ENCODE data around the gene RIOK1.

Gene RIOK1

DNA sequence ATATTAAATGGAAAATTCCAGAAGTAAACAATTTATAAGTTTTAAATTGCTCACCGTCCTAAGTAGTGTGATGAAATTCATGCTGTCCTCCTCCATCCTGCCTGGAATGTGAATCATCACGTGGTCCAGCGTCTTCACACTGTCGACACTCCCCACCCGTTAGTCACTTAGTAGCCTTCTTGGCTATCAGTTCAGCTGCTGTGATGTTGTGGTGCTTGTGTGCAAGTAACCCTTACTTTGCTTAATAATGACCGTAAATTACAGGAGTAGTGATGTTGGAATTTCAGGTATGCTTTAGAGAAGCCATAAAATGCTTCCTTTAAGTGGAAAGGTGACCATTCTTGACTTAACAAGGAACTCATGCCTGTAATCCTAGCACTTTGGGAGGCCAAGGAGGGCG, 25.2 kb downstream of the RIOK1 start:
- H3K9me3 ChIP-seq (ENCODE audit: insufficient read depth, low read length), result no peaks in the 10 kb centered on the region
- H4K20me1 ChIP-seq (ENCODE audit: insufficient read depth, low read length), result no peaks in the 10 kb centered on the region
- H3K4me1 ChIP-seq (ENCODE audit: low read length), result peaks cover 11% of the 10 kb centered on the region
- no peaks in the 10 kb centered on the region for H3K79me2 ChIP-seq (ENCODE audit: low read length)
- H3K27ac ChIP-seq (ENCODE audit: low read length), result no peak overlapping the region
- no peak overlapping the region for H3K4me2 ChIP-seq (ENCODE audit: low read length)
- H3K9ac ChIP-seq (ENCODE audit: low read length), result no peak overlapping the region
- no peak for TF ChIP-seq EZH2phosphoT487 (IDR thresholded peaks at IDR 0.05; ENCODE audit: low read depth)
- TF ChIP-seq CTCF (IDR thresholded peaks at IDR 0.05; ENCODE audit: low read depth, low read length), result no peak
- H3K4me3 ChIP-seq (ENCODE audit: low read length), result no peak overlapping the region
- no peak overlapping the region for H2AFZ ChIP-seq (ENCODE audit: low read depth, low read length)
- H3K27me3 ChIP-seq (ENCODE audit: low read depth, low read length), result no peaks in the 10 kb centered on the region
- H3K36me3 ChIP-seq (replicated peaks; ENCODE audit: low read depth, low read length), result peaks cover 31% of the 10 kb centered on the region

- H2AFZ ChIP-seq (ENCODE audit: low read depth, low read length), result no peak overlapping the region
- H3K4me2 ChIP-seq (ENCODE audit: low read length), result no peak overlapping the region
- H3K27ac ChIP-seq (ENCODE audit: low read length), result no peak overlapping the region
- H3K4me3 ChIP-seq (ENCODE audit: low read length), result no peak overlapping the region
- H3K27me3 ChIP-seq (ENCODE audit: low read depth, low read length), result no peaks in the 10 kb centered on the region
- no peaks in the 10 kb centered on the region for H4K20me1 ChIP-seq (ENCODE audit: insufficient read depth, low read length)
- peaks cover 26% of the 10 kb centered on the region for H3K36me3 ChIP-seq (replicated peaks; ENCODE audit: low read depth, low read length)
- H3K79me2 ChIP-seq (ENCODE audit: low read length), result no peaks in the 10 kb centered on the region
- TF ChIP-seq CTCF (IDR thresholded peaks at IDR 0.05; ENCODE audit: low read depth, low read length), result no peak
- no peak for TF ChIP-seq EZH2phosphoT487 (IDR thresholded peaks at IDR 0.05; ENCODE audit: low read depth)
- no peaks in the 10 kb centered on the region for H3K9me3 ChIP-seq (ENCODE audit: insufficient read depth, low read length)
- H3K9ac ChIP-seq (ENCODE audit: low read length), result no peak overlapping the region
- no peaks in the 10 kb centered on the region for H3K4me1 ChIP-seq (ENCODE audit: low read length)
These were observed 28.1 kb downstream of the RIOK1 start for GRCh38 chr6:7417684-7418083.

- no peaks in the 10 kb centered on the region for H4K20me1 ChIP-seq (ENCODE audit: insufficient read depth, low read length)
- no peaks in the 10 kb centered on the region for H3K27me3 ChIP-seq (ENCODE audit: low read depth, low read length)
- H3K79me2 ChIP-seq (ENCODE audit: low read length), result no peaks in the 10 kb centered on the region
- no peak overlapping the region for H3K4me3 ChIP-seq (ENCODE audit: low read length)
- no peak overlapping the region for H3K27ac ChIP-seq (ENCODE audit: low read length)
- no peak overlapping the region for H3K4me2 ChIP-seq (ENCODE audit: low read length)
- H3K9ac ChIP-seq (ENCODE audit: low read length), result no peak overlapping the region
- peaks cover 22% of the 10 kb centered on the region for H3K36me3 ChIP-seq (replicated peaks; ENCODE audit: low read depth, low read length)
- TF ChIP-seq EZH2phosphoT487 (IDR thresholded peaks at IDR 0.05; ENCODE audit: low read depth) (no peak), CTCF (IDR thresholded peaks at IDR 0.05; ENCODE audit: low read depth, low read length) (no peak)
- no peaks in the 10 kb centered on the region for H3K4me1 ChIP-seq (ENCODE audit: low read length)
- H2AFZ ChIP-seq (ENCODE audit: low read depth, low read length), result no peak overlapping the region
- no peaks in the 10 kb centered on the region for H3K9me3 ChIP-seq (ENCODE audit: insufficient read depth, low read length)
These were observed 28.8 kb downstream of the RIOK1 start for GRCh38 chr6:7418238-7418905.

DNA sequence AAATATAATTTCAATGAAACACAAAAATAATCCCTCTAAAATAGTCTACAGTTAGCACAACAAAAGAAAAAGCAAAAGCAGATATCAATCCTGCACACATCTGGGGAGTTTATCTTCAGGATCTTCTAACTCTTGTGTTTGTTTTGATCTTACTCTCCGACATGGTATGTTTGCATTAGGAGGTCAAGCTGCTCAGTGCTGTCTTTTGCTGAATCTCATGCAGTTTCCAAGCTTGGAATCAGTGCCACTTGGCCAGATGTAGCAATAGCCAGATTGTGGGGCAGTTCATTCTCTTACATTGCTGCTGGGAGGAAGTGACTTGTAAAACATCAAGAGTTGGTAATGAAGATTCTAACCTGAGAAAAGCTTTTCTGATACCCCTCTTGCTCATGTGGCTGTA, 29.5 kb downstream of the RIOK1 start:
- H2AFZ ChIP-seq (ENCODE audit: low read depth, low read length), result no peak overlapping the region
- H3K79me2 ChIP-seq (ENCODE audit: low read length), result no peaks in the 10 kb centered on the region
- no peak overlapping the region for H3K4me2 ChIP-seq (ENCODE audit: low read length)
- no peaks in the 10 kb centered on the region for H3K27me3 ChIP-seq (ENCODE audit: low read depth, low read length)
- TF ChIP-seq EZH2phosphoT487 (IDR thresholded peaks at IDR 0.05; ENCODE audit: low read depth) (no peak), CTCF (IDR thresholded peaks at IDR 0.05; ENCODE audit: low read depth, low read length) (no peak)
- no peak overlapping the region for H3K4me3 ChIP-seq (ENCODE audit: low read length)
- no peaks in the 10 kb centered on the region for H4K20me1 ChIP-seq (ENCODE audit: insufficient read depth, low read length)
- H3K9ac ChIP-seq (ENCODE audit: low read length), result no peak overlapping the region
- H3K9me3 ChIP-seq (ENCODE audit: insufficient read depth, low read length), result no peaks in the 10 kb centered on the region
- H3K4me1 ChIP-seq (ENCODE audit: low read length), result no peaks in the 10 kb centered on the region
- peaks cover 16% of the 10 kb centered on the region for H3K36me3 ChIP-seq (replicated peaks; ENCODE audit: low read depth, low read length)
- H3K27ac ChIP-seq (ENCODE audit: low read length), result no peak overlapping the region

Measured in OCI-LY3 (cell line).